OCI-LY7 (cell line): ENCODE data around the gene PDCD10.

Experiments used
- EZH2phosphoT487 ChIP-seq: fragments of 200-600 bp; sonication (generic); IDR thresholded peaks from 2 replicates; pipeline ENCODE4 v1.6.1; 2018; ENCODE audit warnings: low read depth, borderline replicate concordance, mild to moderate bottlenecking, mixed run types, antibody characterized with exemption, low read length, moderate library complexity, mixed read lengths
- TF ChIP-seq, protein P1 (sequence below): fragments of 200-600 bp; sonication (generic); conservative IDR thresholded peaks from 2 replicates; pipeline ENCODE4 v1.5.1; 2014; ENCODE audit warnings: mild to moderate bottlenecking, antibody characterized with exemption, low read length, moderate library complexity, mixed read lengths

- TF ChIP-seq, protein P1, sequence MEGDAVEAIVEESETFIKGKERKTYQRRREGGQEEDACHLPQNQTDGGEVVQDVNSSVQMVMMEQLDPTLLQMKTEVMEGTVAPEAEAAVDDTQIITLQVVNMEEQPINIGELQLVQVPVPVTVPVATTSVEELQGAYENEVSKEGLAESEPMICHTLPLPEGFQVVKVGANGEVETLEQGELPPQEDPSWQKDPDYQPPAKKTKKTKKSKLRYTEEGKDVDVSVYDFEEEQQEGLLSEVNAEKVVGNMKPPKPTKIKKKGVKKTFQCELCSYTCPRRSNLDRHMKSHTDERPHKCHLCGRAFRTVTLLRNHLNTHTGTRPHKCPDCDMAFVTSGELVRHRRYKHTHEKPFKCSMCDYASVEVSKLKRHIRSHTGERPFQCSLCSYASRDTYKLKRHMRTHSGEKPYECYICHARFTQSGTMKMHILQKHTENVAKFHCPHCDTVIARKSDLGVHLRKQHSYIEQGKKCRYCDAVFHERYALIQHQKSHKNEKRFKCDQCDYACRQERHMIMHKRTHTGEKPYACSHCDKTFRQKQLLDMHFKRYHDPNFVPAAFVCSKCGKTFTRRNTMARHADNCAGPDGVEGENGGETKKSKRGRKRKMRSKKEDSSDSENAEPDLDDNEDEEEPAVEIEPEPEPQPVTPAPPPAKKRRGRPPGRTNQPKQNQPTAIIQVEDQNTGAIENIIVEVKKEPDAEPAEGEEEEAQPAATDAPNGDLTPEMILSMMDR: no peak
- no peak for TF ChIP-seq EZH2phosphoT487
Measured at GRCh38 chr3:167651826-167652225, 82.9 kb downstream of the PDCD10 start.
